Activated CD8-positive, alpha-beta memory T cell treated with anti-CD3 and anti-CD28 coated beads, Interleukin-2, amount 50 U/mL, for 4 hours (primary cell): Measurements from ENCODE around the gene TBC1D8.
A peak's percentile ranks its signal among the peaks of the same experiment; 100 is the strongest.

Experiments
- DNase-seq: peaks from one replicate; pipeline ENCODE4 v3.0.0-alpha.2; 2020

The TBC1D8 gene

GRCh38 chr2:101023327-101024107 lies 127.7 kb downstream of the TBC1D8 start:
- DNase-seq: no peak

DNA sequence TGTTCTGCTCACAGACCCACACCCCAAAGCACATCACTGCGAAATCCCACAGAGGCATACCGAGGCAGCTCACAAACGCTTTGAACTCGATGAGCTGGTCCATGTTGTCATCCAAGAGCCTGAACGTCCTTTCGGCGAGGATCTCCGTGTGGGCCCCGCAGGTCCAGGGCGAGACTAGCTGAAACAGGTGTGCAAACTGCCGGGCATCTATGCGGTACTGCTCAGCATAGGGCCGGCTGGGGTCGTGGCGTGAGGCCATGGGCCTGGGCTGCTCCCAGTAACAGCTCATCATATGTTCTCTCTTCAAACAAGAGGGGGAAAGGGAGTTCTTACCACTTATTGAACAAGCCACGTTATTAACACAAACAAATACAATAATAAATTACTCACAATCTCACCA lies 129.0 kb downstream of the TBC1D8 start:
- DNase-seq: no peak

GRCh38 chr2:101018934-101019333 lies 132.2 kb downstream of the TBC1D8 start:
- DNase-seq: no peak

- DNase-seq: no peak
Measured at GRCh38 chr2:101017371-101017770, 133.8 kb downstream of the TBC1D8 start.

DNA sequence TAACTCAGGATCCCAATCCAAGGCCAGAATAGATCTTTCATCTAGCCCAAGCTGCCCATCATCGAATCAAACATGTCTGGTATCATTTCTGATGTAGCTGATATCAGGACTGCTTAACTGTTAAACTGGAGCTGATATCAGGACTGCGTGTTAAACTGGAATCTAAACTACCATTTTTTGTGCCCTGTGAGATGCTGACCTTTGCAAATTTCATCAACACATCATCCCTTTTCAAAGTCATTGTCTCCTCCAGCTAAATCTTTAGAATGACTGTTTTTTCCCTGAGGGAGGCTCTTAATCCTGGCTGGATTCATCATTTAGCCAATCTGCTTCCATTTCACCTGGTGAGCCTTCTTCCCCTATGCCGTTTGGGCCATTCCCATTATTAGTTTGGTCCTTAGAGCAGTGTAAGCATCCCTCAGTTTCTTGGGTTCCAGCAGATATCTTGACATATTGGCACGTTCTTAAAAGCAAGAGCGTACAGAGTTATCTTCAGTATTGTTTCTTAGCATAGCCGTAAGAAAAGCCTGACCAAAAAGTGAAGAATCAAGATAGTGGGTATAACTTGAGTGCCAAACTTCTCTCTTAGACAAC lies 136.8 kb downstream of the TBC1D8 start:
- DNase-seq: no peak

DNA sequence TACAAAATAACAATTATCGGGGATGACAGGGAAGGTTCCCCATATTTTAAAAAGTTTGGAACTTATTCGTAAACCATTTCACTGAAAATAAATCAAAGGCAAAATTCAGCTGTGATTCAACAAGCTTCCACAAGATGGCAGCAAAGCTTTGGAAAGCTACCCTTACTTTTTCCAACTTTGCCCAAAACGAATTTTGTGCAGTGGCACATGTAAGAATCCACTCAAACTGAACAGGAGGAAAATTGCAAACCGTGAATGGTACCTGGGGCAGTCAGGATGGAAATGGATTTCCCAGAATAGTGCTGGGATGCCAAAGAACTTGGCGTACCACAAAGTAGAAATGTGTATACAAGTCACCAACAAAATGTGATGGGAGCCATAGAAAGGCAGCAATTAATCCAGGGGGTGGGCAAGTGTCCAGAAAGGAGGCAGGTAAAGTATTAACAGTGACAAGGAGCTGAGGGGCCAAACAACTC lies 138.4 kb downstream of the TBC1D8 start:
- DNase-seq: no peak

- DNase-seq: no peak
Measured at GRCh38 chr2:101012054-101012705, 139.0 kb downstream of the TBC1D8 start.

DNA sequence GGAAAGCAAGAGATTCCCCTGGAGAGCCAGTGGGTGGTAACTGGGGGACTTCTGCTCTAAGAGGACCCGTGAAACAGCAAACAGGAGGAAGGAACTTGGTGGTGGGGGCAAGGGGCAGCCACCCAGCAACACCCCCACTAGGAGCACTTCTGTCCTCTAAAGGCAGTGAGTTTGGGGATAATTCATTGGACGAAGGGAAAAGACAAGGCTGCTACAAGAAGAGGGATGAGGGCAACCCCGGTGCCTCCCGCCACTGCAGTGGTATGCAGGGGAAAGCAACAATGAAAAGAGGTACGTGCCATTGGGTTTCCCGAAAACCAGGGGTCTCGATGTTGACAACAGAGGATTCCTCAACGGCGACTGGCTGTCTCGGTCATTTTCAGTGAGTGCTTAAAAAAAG lies 140.0 kb downstream of the TBC1D8 start:
- DNase-seq: no peak

DNA sequence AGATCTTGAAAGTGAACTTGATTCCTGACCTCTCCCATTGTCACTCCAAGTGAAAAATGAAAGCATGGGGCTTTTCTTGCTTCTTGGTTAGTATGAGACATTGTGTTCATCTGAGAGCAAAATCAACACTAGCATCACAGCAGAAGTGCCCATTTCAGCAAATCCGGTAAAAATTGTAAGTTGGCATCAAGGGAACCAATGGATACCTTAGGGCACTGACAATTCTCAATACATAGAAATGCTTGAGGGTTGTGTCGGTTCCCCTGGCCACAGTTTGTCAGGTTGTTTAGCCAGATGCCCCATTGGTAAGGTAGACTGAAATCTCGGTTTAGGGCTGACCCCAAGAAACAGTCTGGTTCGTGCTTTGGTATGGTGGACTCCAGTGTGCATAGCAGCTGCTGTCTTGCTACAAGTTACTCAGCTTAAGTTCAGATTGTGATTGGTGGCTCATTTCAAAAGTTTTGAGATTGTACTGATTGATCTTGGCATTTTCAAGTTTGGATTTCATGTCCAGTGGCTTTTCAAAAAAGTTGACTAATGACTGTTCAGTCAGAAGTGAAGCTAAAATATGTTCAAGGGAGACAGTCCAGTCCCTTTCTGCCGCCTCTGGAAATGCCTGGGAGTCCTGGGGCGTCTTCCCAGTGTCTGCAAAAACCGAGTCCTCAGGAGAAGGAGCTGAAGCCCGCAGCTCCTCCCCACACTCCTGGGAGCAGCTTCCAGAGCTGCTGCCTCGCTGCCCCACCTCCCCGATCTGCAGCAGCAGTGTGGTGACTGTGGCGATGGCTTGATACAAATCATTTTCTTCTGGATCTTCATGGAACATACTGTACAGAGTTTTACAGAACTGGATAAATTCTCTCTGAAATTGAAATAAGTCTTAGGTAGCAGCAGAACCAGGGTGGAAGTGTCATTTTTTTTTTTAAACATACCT lies 143.5 kb downstream of the TBC1D8 start:
- DNase-seq: no peak

DNA sequence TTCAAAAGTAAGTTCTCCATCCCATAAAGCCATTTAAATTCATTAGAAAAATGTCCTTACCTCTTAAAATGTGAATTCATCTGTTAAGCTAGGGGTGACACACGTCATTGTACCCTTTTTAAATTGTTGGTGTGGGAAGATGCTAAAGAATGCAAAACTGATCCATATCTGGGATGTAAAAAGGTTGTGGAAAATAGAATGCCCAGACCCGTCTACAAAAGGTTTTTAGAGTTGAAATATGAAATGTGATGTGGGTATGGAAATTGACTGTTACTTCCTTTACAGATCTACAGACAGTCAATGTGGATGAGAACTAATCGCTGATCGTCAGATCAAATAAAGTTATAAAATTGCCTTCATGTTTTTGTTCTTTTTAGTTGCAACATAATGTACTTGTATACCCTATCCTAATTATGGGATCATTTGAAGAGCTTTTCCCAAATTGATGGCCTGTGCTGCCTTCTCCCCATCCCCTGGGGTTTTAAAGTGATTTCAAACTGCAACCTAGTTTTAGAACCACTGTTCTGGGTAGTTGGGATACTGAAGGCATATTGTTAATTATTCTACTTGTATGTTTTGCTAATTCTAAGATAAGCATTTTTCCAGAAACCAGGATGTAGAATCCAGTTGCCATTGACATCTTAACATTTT lies 145.0 kb downstream of the TBC1D8 start:
- DNase-seq: no peak

DNA sequence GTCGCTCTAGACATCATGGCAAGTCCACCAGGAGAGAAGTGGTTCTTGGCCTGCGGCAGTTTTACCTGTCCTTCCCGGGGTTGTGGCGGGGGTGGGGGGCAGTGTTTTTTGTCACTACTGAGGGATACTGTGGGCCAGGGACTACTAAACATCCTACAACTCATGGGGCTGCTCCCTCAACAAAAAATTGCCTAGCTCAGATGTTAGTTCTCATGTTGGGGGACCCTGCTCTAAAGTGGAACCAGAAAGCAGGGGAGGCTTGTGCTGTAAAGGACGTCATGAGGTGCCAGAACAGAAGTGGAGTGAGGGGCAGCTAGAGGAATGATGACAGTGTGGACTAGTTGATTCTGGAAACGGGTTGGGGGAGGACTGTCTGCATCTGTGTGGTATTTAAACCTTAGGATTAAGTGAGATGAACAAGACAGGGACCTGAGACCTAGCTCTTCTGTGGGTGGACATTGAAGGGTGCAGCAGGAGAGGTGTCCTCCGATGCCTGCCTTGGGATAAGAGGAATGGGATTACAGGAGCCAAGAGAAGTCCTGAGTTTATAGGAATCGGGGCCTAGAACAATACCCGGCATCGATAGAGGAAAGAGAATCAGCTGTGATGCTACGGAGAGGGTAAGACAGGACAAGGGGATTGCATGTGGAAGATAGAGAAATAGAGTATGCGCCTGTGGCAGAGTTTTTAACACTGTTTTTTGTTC lies 146.4 kb downstream of the TBC1D8 start:
- DNase-seq: no peak

DNA sequence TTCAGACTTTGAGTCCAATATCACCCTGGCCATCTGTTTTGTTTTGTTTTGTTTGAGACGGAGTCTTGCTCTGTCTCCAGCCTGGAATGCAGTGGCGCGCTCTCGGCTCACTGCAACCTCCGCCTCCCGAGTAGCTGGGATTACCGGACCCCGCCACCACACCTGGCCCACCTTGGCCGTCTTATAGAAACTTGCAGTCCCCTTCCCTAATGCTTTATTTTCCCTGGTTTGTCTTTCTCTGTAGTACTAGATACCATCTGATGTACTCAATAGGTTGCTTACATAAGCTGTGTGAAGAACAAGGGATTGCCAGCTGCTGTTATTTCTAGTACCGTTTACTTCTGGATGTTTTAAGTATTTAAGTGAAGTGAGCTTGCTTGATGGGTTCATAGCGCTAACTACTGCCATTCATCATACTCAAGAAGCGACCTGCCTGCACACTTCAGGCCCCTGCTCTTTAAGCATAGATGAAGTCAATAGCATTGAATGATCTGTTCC lies 147.9 kb downstream of the TBC1D8 start:
- no peak for DNase-seq

DNA sequence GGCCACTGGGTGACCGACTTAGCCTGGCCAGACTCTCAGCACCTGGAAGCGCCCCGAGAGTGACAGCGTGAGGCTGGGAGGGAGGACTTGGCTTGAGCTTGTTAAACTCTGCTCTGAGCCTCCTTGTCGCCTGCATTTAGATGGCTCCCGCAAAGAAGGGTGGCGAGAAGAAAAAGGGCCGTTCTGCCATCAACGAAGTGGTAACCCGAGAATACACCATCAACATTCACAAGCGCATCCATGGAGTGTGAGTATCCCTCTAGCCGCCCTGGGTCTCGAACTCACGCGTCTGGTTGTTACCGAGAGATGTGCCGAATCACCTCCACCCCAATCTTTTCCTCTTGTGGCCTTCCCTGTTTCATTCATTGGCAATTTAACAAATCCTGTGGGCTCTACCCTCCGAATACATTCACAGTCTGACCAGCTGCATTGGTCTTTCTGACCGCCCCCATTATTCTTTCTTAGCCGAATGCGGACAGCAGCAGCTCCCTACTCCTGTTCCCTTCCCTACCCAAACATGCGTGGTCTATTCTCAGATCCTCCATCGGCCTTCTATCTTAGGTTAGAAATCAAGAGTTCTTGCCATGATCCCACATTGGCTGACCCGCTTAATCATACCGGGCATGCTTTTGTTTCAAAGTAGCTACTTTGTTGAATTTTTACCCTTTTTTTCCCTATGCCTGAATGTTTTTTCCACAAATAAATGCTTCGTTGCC lies 148.5 kb downstream of the TBC1D8 start:
- no peak for DNase-seq

GRCh38 chr2:101001691-101002561 lies 149.3 kb downstream of the TBC1D8 start, which contains the start of gene RPL31:
Gene RPL31 (plus strand): TSS chr2:101002289. CDS start chr2:101002702, 413 bp downstream.
- peak; percentile 96 for DNase-seq

GRCh38 chr2:100999995-101000394 lies 151.2 kb downstream of the TBC1D8 start:
- DNase-seq: no peak

GRCh38 chr2:100998235-100998573 lies 153.0 kb downstream of the TBC1D8 start:
- DNase-seq: no peak

DNA sequence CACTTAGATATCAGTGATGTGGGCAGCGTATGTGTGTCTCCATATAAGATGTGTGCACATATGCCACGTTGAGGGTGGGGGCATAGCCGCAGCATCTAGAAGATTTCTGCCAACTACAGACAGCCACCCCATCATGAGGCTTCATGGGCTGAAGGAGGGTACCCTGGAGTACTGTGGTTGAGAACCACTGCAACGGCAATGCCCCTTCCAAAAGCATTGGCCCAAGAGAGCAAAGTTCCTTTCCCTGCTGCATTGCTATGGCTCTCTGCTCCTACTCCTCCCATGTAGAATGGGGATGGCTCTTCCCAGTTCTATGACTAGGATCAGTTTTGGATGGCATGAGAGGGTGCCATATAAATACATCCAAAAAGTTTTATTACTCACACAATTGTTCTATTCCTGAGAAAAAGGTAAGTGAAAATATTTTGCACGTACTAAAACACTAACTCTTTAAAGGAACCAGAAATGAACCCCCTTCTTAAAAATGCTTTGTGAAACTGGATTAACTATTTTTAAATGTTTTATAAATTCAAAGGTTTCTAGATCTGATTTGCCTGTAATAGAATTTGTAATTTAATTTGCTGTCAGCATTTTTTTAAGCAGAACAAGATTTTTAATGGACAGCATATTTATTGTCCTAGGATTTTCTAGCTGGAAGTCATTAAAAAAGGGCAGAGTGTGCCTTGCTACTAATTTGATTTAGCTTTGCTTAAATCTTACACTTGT lies 153.5 kb downstream of the TBC1D8 start:
- no peak for DNase-seq

DNA sequence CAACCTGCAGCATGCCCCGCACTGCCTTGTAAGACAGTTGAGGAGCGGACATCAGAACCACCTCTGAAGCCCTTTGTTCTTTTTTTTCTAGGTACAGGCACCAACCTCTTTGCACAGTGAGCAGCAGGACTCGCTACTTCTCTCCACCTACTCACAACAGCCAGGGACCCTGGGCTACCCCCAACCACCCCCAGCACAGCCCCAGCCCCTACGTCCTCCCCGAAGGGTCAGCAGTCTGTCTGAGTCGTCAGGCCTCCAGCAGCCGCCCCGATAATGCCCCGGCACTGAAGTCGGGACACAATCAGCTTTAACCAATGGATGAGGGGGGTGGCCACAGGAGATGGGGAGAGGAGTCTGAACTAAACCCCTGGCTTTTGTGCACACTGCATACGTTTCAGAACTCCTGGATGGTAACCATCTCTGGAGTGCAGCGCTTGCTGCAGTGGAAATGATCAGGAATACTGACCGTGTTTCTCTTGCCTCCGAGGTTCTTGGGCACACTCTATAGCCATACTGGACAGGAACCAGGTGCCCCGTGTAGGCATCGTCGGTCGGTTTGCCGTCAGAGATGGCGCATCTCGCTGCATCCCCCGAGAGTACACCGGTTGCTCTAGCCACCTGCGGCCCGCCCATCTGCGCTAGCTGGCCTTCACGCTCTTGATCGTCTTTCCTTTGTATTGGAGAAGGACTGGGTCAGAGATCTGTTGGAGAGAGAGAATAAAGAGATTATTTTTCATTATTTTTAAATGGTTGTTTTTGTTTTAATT lies 155.7 kb downstream of the TBC1D8 start:
- DNase-seq: no peak
